HG02840 (cell line): Measurements from ENCODE around the gene HOATZ.

Experiments
- ATAC-seq: cut with Tn5 transposase; IDR thresholded peaks from one replicate; pipeline ENCODE4 v1.9.1; 2021; ENCODE audit warnings: mild to moderate bottlenecking, moderate library complexity, moderate number of reproducible peaks; ENCODE audit not compliant: unreplicated experiment, low FRiP score

HOATZ gene

GRCh38 chr11:111574373-111575225 lies 60.0 kb downstream of the HOATZ start:
- no peak for ATAC-seq

DNA sequence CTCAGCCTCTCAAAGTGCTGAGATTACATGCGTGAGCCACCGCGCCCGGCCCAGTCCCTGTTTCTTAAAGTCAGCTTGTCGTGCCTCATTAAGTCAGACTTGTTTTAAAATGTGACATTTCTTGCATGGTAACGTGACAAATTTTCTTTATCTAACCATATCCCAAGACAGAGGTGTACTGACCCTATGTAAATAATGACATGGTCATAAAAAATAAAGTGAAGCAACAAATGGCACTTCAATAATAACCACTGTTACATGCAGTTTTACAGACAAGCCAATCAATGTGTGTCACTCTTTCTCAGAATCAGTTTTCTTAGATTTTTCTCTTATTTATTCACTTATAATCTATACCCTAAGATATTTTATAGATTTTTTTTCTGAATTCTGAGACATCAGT lies 61.2 kb downstream of the HOATZ start:
- ATAC-seq: no peak

GRCh38 chr11:111577821-111578220 lies 63.2 kb downstream of the HOATZ start:
- no peak for ATAC-seq

DNA sequence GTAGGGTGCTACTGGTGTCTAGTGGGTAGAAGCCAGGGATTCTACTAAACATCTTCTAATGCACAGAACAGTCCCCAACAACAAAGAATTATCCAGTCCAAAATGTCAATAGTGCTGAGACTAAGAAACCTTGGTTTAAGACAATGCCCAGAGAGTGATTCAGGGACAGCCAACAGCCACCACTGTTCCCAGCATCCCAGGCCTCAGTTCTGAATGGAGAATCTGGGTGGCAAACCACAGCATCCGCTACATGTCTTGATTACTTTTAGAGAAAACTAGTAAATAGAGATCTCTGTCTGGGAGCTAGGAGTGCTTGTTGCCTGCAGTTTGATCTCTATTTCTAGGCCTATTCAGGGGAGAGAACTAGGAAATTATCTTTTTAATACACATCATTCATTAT lies 66.8 kb downstream of the HOATZ start:
- ATAC-seq: no peak

DNA sequence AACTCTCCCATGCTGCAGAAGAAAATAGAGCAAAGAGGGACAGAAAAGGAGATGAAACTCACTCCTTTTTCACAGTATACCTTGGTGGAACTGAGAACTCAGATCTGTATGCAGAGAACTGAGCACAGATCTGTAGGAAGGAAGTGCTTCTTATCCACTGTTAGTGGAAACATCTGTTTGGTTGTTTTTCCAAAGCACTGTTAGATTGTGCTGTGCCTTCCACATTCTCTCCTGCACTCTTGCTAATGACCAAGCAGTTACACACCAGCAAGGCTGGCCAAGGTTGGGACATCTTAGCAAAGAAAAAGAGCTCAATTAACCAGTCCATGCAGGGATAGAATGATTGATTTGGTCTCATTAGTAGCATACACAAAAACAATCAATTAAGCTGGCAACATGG lies 67.6 kb downstream of the HOATZ start:
- no peak for ATAC-seq

GRCh38 chr11:111582881-111583280 lies 68.3 kb downstream of the HOATZ start:
- no peak for ATAC-seq

DNA sequence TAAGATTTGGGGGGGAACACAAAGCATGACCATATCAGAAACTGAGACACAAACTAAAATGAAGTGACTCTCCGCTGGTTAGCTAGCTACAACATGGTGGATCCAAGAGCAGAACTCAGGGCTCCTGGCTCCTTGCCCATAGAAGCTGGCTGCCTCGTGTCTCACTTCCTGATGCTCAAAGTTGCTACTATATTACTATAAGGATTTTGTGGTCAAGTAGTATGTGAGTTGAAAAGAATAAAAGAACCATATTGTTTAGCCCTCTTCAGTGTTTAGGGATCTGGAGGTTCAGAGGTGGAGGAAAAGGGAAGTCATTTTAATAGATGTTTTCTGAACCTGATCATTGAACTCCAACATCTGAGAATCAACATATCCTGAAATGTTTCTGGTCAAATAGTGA lies 70.8 kb downstream of the HOATZ start:
- ATAC-seq: no peak

DNA sequence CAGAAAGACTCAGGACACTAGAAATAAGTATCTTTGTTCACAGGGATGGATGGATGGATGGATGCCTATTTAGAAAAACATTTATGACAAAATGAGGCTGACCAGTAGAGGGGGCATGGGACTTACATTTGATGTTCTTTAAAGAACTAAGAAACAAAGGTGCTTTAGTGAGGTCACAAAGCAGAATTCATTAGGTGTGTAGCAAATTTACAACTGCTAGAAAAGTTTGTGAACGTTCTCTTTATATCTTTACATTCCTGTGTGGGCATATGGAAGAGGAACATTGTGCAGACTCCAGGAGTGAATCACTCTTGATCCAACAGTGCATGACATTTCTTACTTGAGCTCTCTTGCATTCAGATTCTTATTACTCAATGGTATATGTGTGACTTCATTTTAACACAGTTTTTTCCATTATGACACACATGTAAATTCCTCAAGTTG lies 71.8 kb downstream of the HOATZ start:
- no peak for ATAC-seq
